Naive thymus-derived CD8-positive, alpha-beta T cell (primary cell): Measurements from ENCODE around the gene ADAMTS8. TPM values are rescaled to one million over a fixed set of nuclear protein-coding genes. Genes with fewer than 3 reads are reported as not detected.
A peak's percentile ranks its signal among the peaks of the same experiment; 100 is the strongest.

ENCODE experiments used
- ATAC-seq, 2 donors: fragments of 150-1000 bp; cut with Tn5 transposase in 1 of 2; sonication (Bioruptor Pico), chemical (Tn5 transposase) in 1 of 2; 1 replicate in 1 of 2; 2 replicates in 1 of 2; pipeline ENCODE4 v1.10.0; 2021; ENCODE audit warnings: mild to moderate bottlenecking in 2 of 2, moderate library complexity in 2 of 2
- POLR2A ChIA-PET: fragments of 350-600 bp; sonication (Branson Sonifier 250); formaldehyde crosslinking; loops from one replicate; lab custom pipeline; 2021; ENCODE audit warnings: antibody characterized with exemption; lab: Charles Lee
- DNase-seq, 10 donors: peaks; one replicate each; pipeline versions ENCODE4 v3.0.0 to v3.0.0-alpha.2; 2020 to 2022
- H3K27ac Mint-ChIP-seq, 10 donors: one replicate each; pipeline ENCODE4 v1.8.0; 2020 to 2022; ENCODE audit warnings: mild to moderate bottlenecking in 10 of 10, mixed read lengths in 10 of 10, moderate library complexity in 4 of 10, inconsistent platforms in 1 of 10
- H3K27me3 Mint-ChIP-seq, 5 donors: one replicate each; pipeline ENCODE4 v1.8.0; 2021 to 2022; ENCODE audit warnings: mixed read lengths in 5 of 5
- H3K36me3 Mint-ChIP-seq, 3 donors: one replicate each; pipeline ENCODE4 v1.8.0; 2020 to 2022; ENCODE audit warnings: mixed read lengths in 3 of 3, mild to moderate bottlenecking in 2 of 3, inconsistent platforms in 1 of 3
- H3K4me1 Mint-ChIP-seq, 4 donors: one replicate each; pipeline ENCODE4 v1.8.0; 2021 to 2022; ENCODE audit warnings: mixed read lengths in 4 of 4
- H3K4me3 Mint-ChIP-seq, 10 donors: one replicate each; pipeline ENCODE4 v1.8.0; 2020 to 2022; ENCODE audit warnings: mild to moderate bottlenecking in 10 of 10, mixed read lengths in 10 of 10, moderate library complexity in 6 of 10, inconsistent platforms in 1 of 10
- H3K9me3 Mint-ChIP-seq, 9 donors: one replicate each; pipeline ENCODE4 v1.8.0; 2020 to 2022; ENCODE audit warnings: mixed read lengths in 9 of 9, mild to moderate bottlenecking in 3 of 9, inconsistent platforms in 1 of 9, moderate library complexity in 1 of 9
- polyA plus RNA-seq, 3 donors: library from polyadenylated mRNA; unstranded; fragments of 300-500 nt; fragmentation: Illumina TruSeq; gene quantifications; one replicate each; pipeline ENCODE4 v1.2.3, GENCODE V29; 2021
- total RNA-seq, 8 experiments: library from RNA in 2 of 8; stranded (reverse) in 2 of 8; gene quantifications; one replicate each; pipeline ENCODE4 v1.2.3 and lab custom pipeline; 2021 to 2026

The ADAMTS8 gene
- total RNA-seq (not detected), polyA plus RNA-seq (not detected), total RNA-seq (lab: John Stamatoyannopoulos, UW) (0 reads per million in 6 experiments)

- peak within 1 kb of the TSS; percentile 31 to 74 (median 56) for H3K4me3 Mint-ChIP-seq
- H3K9me3 Mint-ChIP-seq, result no peaks in the 10 kb centered on the region
- H3K27ac Mint-ChIP-seq, result no peak within 1 kb of the TSS
- POLR2A ChIA-PET, result no interaction called here
- H3K4me1 Mint-ChIP-seq, result peaks cover 4 to 16% (median 14%) of the 10 kb centered on the region in 4 donors
- H3K36me3 Mint-ChIP-seq, result no peaks in the 10 kb centered on the region
- no peak for DNase-seq
- H3K27me3 Mint-ChIP-seq, result peaks cover 27 to 67% (median 52%) of the 10 kb centered on the region in 5 donors
- no peak for ATAC-seq
Measured at GRCh38 chr11:130428316-130429119, at the start of gene ADAMTS8. ADAMTS8 (minus strand) TSS chr11:130428609; CDS start chr11:130428286, 323 bp downstream.

- no peak overlapping the region for H3K27ac Mint-ChIP-seq
Measured at GRCh38 chr11:130477586-130478203, 49.3 kb upstream of the ADAMTS8 start.

DNA sequence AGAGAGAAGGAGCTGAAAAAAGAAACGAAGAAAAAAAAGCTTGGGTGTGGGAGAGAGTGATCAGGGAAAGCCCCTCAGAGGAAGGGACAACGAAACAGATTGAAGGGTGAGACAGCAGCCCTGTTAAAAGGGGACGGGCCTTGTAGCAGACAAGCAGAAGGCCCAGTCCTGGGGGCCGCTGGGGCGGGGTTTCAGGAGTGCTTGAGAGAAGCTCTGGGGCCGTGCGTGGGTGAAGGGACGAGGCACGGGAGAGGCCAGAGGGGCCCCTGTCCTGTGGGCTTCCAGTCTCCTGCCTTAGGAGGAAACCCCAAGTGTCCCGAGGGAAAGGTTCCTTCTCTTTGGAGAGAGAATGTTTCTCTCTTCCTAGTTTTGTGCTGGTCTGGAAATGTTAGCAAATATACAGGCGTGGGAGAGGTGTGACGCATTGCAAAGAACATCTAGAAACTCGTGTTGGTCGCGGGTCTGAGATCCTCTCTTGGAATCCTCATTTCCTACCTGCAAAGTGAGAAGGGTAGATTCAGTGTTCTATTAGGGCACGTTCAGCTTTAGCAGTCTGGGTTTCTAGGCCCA is 48.6 kb upstream of the ADAMTS8 start:
- no peak for ATAC-seq
- no peak overlapping the region for H3K4me3 Mint-ChIP-seq
- DNase-seq, result no peak
- H3K4me1 Mint-ChIP-seq, result no peaks in the 10 kb centered on the region
- POLR2A ChIA-PET, result no interaction called here
- H3K27ac Mint-ChIP-seq, result no peak overlapping the region
- no peaks in the 10 kb centered on the region for H3K36me3 Mint-ChIP-seq
- H3K27me3 Mint-ChIP-seq, result peaks cover 0 to 4% (median 0%) of the 10 kb centered on the region in 5 donors
- H3K9me3 Mint-ChIP-seq, result no peaks in the 10 kb centered on the region

More at GRCh38 chr11:130477586-130478203, 49.3 kb upstream of the ADAMTS8 start:
- Mint-ChIP-seq H3K4me3 (no peak overlapping the region), H3K27me3 (peaks cover 0 to 4% (median 0%) of the 10 kb centered on the region in 5 donors), H3K4me1 (no peaks in the 10 kb centered on the region), H3K9me3 (no peaks in the 10 kb centered on the region), H3K36me3 (no peaks in the 10 kb centered on the region)
- POLR2A ChIA-PET, result no interaction called here
- DNase-seq (no peak), ATAC-seq (no peak)

GRCh38 chr11:130476200-130476921 is 48.0 kb upstream of the ADAMTS8 start:
- no peak overlapping the region for H3K27ac Mint-ChIP-seq
- DNase-seq (no peak), ATAC-seq (no peak)
- no peaks in the 10 kb centered on the region for H3K36me3 Mint-ChIP-seq
- H3K4me3 Mint-ChIP-seq, result no peak overlapping the region
- no peaks in the 10 kb centered on the region for H3K4me1 Mint-ChIP-seq
- POLR2A ChIA-PET, result no interaction called here
- no peaks in the 10 kb centered on the region for H3K9me3 Mint-ChIP-seq
- peaks cover 0 to 4% (median 0%) of the 10 kb centered on the region in 5 donors for H3K27me3 Mint-ChIP-seq

DNA sequence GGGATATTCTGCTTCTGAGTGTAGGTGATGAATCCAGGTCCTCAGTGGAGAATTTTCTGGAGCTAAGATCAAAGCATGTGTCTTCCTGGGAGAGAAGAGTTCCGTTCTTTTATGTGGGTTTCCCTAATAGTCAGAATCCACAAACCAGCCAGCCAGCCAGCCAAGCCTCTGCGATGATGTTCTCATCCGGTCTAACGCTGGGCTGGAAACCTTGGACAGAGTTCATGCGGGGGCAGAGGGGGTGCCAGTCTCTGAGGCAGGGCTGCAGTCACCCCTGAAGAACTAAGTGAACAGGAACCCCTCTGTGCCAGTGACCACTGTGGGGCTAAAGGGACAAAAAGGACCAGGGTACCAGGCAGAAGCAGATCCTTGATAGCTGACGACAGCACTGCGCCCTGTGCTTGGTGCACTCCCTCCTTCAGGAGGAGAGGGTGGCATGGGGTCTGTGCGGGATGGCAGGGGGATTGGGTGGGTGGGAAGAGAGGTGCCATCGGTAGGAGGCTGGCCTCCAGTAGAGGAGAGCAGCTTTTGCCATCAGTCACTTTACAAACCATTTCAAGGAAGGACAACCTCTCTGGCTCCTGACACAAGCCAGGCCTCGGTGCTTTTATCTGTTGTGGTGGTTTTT is 47.1 kb upstream of the ADAMTS8 start:
- H3K27ac Mint-ChIP-seq, result no peak overlapping the region
- H3K36me3 Mint-ChIP-seq, result no peaks in the 10 kb centered on the region
- DNase-seq (no peak), ATAC-seq (no peak)
- POLR2A ChIA-PET, result interaction anchor here (0.6 kb wide), 2 partner anchors 19 to 284 kb away, joined by 3 to 5 read pairs; no protein-coding TSS in a partner anchor
- no peaks in the 10 kb centered on the region for H3K9me3 Mint-ChIP-seq
- H3K4me1 Mint-ChIP-seq, result no peaks in the 10 kb centered on the region
- H3K4me3 Mint-ChIP-seq, result no peak overlapping the region
- H3K27me3 Mint-ChIP-seq, result peaks cover 0 to 4% (median 0%) of the 10 kb centered on the region in 5 donors

GRCh38 chr11:130474637-130475400 is 46.4 kb upstream of the ADAMTS8 start:
- POLR2A ChIA-PET, result interaction anchor here (0.6 kb wide), 2 partner anchors 20 to 283 kb away, joined by 3 to 5 read pairs; no protein-coding TSS in a partner anchor
- no peaks in the 10 kb centered on the region for H3K4me1 Mint-ChIP-seq
- peaks cover 0 to 4% (median 0%) of the 10 kb centered on the region in 5 donors for H3K27me3 Mint-ChIP-seq
- H3K4me3 Mint-ChIP-seq, result no peak overlapping the region
- ATAC-seq (no peak), DNase-seq (no peak)
- no peak overlapping the region for H3K27ac Mint-ChIP-seq
- H3K36me3 Mint-ChIP-seq, result no peaks in the 10 kb centered on the region
- no peaks in the 10 kb centered on the region for H3K9me3 Mint-ChIP-seq

- POLR2A ChIA-PET, result no interaction called here
- H3K4me1 Mint-ChIP-seq, result no peaks in the 10 kb centered on the region
- H3K4me3 Mint-ChIP-seq, result no peak overlapping the region
- no peak overlapping the region for H3K27ac Mint-ChIP-seq
- no peak for ATAC-seq
- no peak for DNase-seq
- no peaks in the 10 kb centered on the region for H3K9me3 Mint-ChIP-seq
- peaks cover 0 to 4% (median 0%) of the 10 kb centered on the region in 5 donors for H3K27me3 Mint-ChIP-seq
- no peaks in the 10 kb centered on the region for H3K36me3 Mint-ChIP-seq
Measured at GRCh38 chr11:130473795-130474377, 45.5 kb upstream of the ADAMTS8 start.

GRCh38 chr11:130473056-130473794 is 44.8 kb upstream of the ADAMTS8 start:
- H3K27me3 Mint-ChIP-seq, result peaks cover 0 to 4% (median 0%) of the 10 kb centered on the region in 5 donors
- H3K4me1 Mint-ChIP-seq, result no peaks in the 10 kb centered on the region
- no peak overlapping the region for H3K27ac Mint-ChIP-seq
- H3K9me3 Mint-ChIP-seq, result no peaks in the 10 kb centered on the region
- no peak for ATAC-seq
- POLR2A ChIA-PET, result no interaction called here
- no peak overlapping the region for H3K4me3 Mint-ChIP-seq
- no peaks in the 10 kb centered on the region for H3K36me3 Mint-ChIP-seq
- no peak for DNase-seq

- Mint-ChIP-seq H3K27me3 (peaks cover 0 to 4% (median 0%) of the 10 kb centered on the region in 5 donors), H3K36me3 (no peaks in the 10 kb centered on the region), H3K27ac (no peak overlapping the region), H3K4me1 (no peaks in the 10 kb centered on the region), H3K4me3 (no peak overlapping the region), H3K9me3 (no peaks in the 10 kb centered on the region)
- POLR2A ChIA-PET, result no interaction called here
- no peak for DNase-seq
- no peak for ATAC-seq
Measured at GRCh38 chr11:130472434-130472961, 44.1 kb upstream of the ADAMTS8 start.

DNA sequence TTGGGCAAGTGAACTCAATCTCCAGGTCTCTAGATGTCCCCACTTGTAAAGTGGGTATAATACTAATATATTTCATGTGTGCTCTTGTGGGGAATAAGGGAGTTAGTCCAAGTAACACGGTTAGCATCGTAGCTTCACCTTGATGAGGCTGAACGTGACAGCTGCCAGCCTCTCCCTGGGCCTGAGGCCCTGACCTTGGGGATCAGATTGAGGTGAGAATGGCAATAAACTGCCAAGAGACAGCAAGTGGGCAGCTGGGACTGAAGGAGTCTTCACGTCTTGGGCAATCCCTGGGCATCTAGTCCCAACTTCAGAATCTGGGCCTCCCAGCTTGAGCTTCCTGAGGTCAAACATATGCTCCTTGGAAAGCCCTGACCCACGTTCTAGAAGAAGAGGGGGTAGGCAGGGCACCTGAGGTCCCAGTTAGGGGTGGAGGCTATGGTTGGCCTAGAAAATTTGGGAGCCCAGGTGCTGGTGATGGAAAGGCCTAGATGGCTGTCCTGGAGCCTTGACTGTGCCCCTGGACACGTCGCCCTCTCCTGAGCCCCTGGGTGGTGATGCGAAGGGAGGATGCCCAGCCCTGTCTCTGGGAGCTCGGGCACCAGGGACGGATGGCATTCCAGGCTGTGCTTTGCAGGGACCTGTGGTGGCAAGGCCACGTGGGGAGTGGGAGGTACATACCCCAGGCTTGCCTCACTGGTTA is 43.5 kb upstream of the ADAMTS8 start:
- H3K4me3 Mint-ChIP-seq, result no peak overlapping the region
- H3K27ac Mint-ChIP-seq, result no peak overlapping the region
- no peaks in the 10 kb centered on the region for H3K36me3 Mint-ChIP-seq
- H3K27me3 Mint-ChIP-seq, result peaks cover 0 to 4% (median 0%) of the 10 kb centered on the region in 5 donors
- ATAC-seq, result no peak
- no peaks in the 10 kb centered on the region for H3K9me3 Mint-ChIP-seq
- POLR2A ChIA-PET, result no interaction called here
- H3K4me1 Mint-ChIP-seq, result no peaks in the 10 kb centered on the region
- no peak for DNase-seq
